ENCODE measurements around the gene HPS3. TPM values are rescaled to one million over a fixed set of nuclear protein-coding genes. Genes with fewer than 3 reads are reported as not detected.

Gene HPS3
- total RNA-seq, 1 donor from 2014 or later: 17.4 TPM

- H3K36me3 Mint-ChIP-seq (ENCODE audit: low read depth): no peaks in the 10 kb centered on the region
- H3K4me3 Mint-ChIP-seq: peak overlapping the region; percentile 64
- peaks cover 35% of the 10 kb centered on the region for H3K27me3 Mint-ChIP-seq (ENCODE audit: low read depth)
- no peak overlapping the region for H3K27ac Mint-ChIP-seq (ENCODE audit: unreplicated experiment)
- H3K9me3 Mint-ChIP-seq: no peaks in the 10 kb centered on the region
- no peak for TF ChIP-seq CTCF (conservative IDR thresholded peaks at IDR 0.05)
- peaks cover 19% of the 10 kb centered on the region for H3K4me1 Mint-ChIP-seq
- DNase-seq (ENCODE audit: low read depth, low spot score): no peak
Measured at GRCh38 chr3:149197669-149198068, 68.2 kb downstream of the HPS3 start.

DNA sequence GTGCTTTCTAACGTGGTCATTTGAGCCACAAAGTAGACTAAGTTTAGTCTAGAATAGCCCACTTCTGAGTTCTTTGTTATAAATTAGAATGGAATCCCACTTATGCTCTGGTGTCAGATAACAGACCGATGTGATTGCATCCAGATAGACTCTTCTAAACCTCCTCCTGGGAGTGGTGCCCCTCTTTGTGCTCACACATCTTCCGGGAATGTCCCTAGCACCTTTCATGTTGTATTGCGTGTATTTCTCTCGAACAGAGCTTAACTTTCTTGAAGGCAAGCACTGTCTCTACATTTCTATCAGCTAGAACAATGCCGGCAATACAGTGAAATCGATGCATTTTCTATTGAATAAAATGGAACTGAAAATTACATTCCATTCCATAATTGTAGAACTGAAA, 69.2 kb downstream of the HPS3 start:
- no peaks in the 10 kb centered on the region for H3K9me3 Mint-ChIP-seq
- no peak overlapping the region for H3K4me3 Mint-ChIP-seq
- no peak overlapping the region for H3K27ac Mint-ChIP-seq (ENCODE audit: unreplicated experiment)
- peaks cover 35% of the 10 kb centered on the region for H3K27me3 Mint-ChIP-seq (ENCODE audit: low read depth)
- H3K36me3 Mint-ChIP-seq (ENCODE audit: low read depth): no peaks in the 10 kb centered on the region
- no peak for DNase-seq (ENCODE audit: low read depth, low spot score)
- TF ChIP-seq CTCF (conservative IDR thresholded peaks at IDR 0.05): no peak
- H3K4me1 Mint-ChIP-seq: peaks cover 19% of the 10 kb centered on the region

DNA sequence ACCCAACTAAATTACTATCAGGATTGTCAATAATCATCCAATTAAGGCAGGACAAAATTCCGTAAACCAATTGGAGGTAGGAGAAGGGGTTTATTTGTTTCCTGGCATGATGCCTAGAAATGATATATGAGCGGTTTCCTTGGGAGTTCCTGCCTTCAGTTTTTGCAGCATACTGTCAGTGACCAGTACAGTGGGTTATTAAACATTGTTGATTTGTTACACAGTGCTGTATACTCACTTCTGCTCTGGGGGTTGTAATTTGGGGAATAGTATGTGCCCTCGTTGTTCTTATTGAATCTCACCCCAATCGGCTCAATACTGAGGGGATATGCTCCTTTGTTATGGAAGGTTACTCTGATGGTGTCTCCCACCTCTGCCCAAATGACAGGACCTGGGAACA, 70.0 kb downstream of the HPS3 start:
- no peak for TF ChIP-seq CTCF (conservative IDR thresholded peaks at IDR 0.05)
- no peak overlapping the region for H3K27ac Mint-ChIP-seq (ENCODE audit: unreplicated experiment)
- H3K4me3 Mint-ChIP-seq: no peak overlapping the region
- DNase-seq (ENCODE audit: low read depth, low spot score): no peak
- peaks cover 35% of the 10 kb centered on the region for H3K27me3 Mint-ChIP-seq (ENCODE audit: low read depth)
- no peaks in the 10 kb centered on the region for H3K36me3 Mint-ChIP-seq (ENCODE audit: low read depth)
- peaks cover 19% of the 10 kb centered on the region for H3K4me1 Mint-ChIP-seq
- no peaks in the 10 kb centered on the region for H3K9me3 Mint-ChIP-seq

DNA sequence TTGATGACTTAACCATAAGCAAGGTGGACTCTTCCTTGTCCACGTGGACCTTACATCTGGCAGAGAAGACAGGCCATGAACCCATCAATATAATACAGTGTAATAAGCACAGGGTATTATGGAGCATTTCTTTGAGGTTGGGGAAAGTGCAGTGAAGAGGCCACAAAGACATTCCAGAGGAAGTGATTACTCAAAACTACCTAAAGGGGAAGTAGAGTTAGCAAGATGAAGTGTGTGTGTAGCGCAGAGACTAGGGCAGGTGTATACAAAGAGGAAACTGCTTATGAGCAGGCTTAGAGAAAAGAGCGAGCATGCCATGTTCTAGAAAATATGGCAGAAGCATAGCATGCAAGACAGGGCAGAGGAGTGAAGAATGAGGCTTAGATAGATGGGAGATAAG, 74.3 kb downstream of the HPS3 start:
- Mint-ChIP-seq H3K36me3 (ENCODE audit: low read depth) (no peaks in the 10 kb centered on the region), H3K4me3 (no peak overlapping the region), H3K27ac (ENCODE audit: unreplicated experiment) (no peak overlapping the region), H3K27me3 (ENCODE audit: low read depth) (peaks cover 5% of the 10 kb centered on the region), H3K9me3 (no peaks in the 10 kb centered on the region), H3K4me1 (peaks cover under 1% of the 10 kb centered on the region)
- no peak for TF ChIP-seq CTCF (conservative IDR thresholded peaks at IDR 0.05)
- DNase-seq (ENCODE audit: low read depth, low spot score): no peak

DNA sequence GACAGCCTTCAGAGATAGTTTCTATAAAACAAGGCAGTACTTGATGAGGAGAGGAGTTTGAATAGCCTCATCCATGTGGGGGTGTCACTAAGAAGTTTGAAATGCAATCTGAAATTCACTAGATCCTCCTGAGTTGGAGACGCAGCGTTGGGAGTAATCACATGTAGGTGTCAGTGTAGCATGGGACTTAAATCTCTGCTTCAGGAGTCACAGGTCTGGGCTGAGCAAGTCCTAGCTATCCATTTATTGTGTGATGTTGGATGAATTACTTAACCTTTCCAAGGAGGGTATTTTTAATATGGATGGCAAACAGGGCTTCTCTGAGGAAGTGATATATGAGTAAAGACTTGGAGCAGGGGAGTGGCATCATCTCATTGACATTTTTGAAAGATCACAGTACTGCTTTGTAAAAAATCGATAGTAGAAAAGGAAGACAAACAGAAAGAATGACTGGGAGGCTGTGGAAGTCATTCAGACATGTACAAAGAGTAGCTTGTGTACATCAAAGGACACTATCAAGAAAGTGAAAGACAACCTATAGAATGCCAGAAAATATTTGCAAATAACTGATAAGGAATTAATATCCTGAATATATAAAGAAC, 75.1 kb downstream of the HPS3 start:
- H3K4me3 Mint-ChIP-seq: no peak overlapping the region
- no peaks in the 10 kb centered on the region for H3K36me3 Mint-ChIP-seq (ENCODE audit: low read depth)
- H3K9me3 Mint-ChIP-seq: no peaks in the 10 kb centered on the region
- DNase-seq (ENCODE audit: low read depth, low spot score): no peak
- TF ChIP-seq CTCF (conservative IDR thresholded peaks at IDR 0.05): no peak
- H3K27ac Mint-ChIP-seq (ENCODE audit: unreplicated experiment): no peak overlapping the region
- peaks cover 3% of the 10 kb centered on the region for H3K27me3 Mint-ChIP-seq (ENCODE audit: low read depth)
- H3K4me1 Mint-ChIP-seq: no peaks in the 10 kb centered on the region

Data from neural crest cell (in vitro differentiated cells).